ENCODE measurements around the gene CD226.
"Not testable (repeated sequence)": the region's sequence is repeated elsewhere in the genome, so short reads cannot be mapped to it uniquely, and the experiment has no call there.

DNA sequence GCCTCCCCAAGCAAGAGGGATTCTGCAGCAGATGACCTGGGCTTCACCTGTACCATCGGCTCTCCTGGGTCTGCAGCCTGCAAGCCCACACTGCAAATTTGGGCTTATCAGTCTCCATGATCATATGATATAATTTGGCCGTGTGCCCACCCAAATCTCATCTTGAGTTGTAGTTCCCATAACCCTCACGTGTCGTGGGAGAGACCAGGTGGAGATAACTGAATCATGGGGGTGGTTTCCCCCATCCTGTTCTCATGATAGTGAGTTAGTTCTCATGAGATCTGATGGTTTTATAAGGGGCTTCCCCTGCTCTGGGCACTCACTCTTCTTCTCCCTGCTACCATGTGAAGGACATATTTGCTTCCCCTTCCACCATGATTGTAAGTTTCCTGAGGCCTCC lies 7.9 kb downstream of the CD226 start:
- TF ChIP-seq, protein P1, sequence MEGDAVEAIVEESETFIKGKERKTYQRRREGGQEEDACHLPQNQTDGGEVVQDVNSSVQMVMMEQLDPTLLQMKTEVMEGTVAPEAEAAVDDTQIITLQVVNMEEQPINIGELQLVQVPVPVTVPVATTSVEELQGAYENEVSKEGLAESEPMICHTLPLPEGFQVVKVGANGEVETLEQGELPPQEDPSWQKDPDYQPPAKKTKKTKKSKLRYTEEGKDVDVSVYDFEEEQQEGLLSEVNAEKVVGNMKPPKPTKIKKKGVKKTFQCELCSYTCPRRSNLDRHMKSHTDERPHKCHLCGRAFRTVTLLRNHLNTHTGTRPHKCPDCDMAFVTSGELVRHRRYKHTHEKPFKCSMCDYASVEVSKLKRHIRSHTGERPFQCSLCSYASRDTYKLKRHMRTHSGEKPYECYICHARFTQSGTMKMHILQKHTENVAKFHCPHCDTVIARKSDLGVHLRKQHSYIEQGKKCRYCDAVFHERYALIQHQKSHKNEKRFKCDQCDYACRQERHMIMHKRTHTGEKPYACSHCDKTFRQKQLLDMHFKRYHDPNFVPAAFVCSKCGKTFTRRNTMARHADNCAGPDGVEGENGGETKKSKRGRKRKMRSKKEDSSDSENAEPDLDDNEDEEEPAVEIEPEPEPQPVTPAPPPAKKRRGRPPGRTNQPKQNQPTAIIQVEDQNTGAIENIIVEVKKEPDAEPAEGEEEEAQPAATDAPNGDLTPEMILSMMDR (IDR thresholded peaks at IDR 0.05): not testable (repeated sequence)
- not testable (repeated sequence) for TF ChIP-seq ZFX (IDR thresholded peaks at IDR 0.05; ENCODE audit: borderline replicate concordance)

Data from 22Rv1 (cell line).